HuH-7.5 (cell line): ENCODE results near the gene ATP9B.

Experiments used
- DNase-seq: peaks from one replicate; pipeline ENCODE4 v3.0.0; 2011; ENCODE audit warnings: low spot score

Gene ATP9B

DNA sequence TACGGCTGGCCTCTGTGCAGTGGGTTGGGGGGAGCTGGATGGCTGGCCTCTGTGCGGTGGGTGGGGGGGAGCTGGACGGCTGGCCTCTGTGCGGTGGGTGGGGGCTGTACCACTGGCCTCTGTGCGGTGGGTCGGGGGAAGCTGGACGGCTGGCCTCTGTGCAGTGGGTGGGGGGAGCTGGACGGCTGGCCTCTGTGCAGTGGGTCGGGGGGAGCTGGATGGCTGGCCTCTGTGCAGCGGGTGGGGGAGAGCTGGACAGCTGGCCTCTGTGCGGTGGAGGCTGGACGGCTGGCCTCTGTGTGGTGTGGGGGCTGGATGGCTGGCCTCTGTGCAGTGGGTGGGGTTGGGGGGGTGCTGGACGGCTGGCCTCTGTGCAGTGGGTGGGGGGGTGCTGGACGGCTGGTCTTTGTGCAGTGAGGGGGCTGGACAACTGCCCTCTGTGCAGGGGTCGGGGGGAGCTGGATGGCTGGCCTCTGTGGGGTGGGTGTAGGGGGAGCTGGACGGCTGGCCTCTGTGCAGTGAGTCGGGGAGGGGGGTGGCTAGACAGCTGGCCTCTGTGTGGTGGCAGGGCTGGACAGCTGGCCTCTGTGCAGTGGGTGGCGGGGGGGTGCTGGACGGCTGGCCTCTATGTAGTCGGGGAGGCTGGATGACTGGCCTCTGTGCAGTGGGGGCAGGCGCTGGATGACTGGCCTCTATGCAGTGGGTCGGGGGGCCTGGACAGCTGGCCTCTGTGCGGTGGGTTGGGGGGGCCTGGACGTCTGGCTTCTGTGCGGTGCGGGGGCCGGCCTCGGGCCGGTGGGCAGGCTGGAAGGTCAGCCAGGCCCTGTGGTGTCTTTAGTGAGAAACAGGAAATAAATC is 358.4 kb downstream of the ATP9B start:
- no peak for DNase-seq
